ENCODE data around the gene HS6ST1. TPM values are rescaled to one million over a fixed set of nuclear protein-coding genes. Genes with fewer than 3 reads are reported as not detected.

HS6ST1 gene
- total RNA-seq, 1 experiment from 2014 or later: 22.0 TPM

DNA sequence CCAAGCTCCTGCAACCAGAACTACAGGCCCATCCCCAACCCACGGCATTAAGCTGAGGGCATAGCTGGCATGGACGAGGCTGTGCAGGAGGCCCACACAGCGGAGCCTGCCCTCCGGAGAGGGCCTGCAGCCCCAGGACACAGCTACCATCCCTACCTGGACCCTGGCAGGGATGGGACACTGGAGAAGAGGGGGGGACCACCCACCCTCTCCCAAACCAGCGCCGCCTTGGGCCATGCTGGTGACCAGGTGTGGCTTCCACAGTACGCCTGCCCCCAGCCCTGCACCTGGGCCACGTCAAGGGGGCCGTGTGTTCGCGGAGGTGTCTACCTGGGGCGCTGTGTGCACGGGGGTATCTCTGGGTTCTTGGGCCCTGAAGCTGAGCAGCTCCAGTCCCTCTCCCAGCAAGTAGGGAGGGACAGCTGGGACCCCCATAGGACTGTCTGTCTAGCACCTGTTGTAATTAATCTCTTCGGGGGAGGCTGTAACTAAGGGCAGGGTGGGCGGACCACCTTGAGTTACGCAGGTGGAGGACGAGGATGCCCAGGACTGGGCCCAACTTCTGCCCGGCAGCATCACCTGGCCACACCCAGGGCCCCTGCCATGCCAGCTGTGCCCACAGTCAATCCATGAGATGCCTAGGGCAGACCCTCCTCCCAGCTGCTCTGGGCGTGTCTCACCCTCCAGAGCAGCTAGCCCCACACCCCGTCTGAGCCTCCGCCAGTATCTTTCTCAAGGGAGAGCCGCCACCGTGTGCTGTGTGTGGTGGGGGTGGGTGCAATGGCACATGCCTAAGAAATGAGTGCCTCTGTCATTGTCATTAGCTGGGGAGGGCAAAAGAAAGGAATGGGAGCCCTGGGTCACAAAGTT is 18.3 kb downstream of the HS6ST1 start:
- Histone ChIP-seq H3K4me3 (ENCODE audit: low read depth in 2 of 2, low read length in 2 of 2) (no peak overlapping the region), H3K27me3 (ENCODE audit: control insufficient read depth, insufficient read depth, low read length) (no peaks in the 10 kb centered on the region), H3K27ac (ENCODE audit: low read length) (no peak overlapping the region), H3K9me3 (ENCODE audit: control insufficient read depth, insufficient read depth, low read depth, low read length) (no peaks in the 10 kb centered on the region), H3K36me3 (ENCODE audit: control insufficient read depth, insufficient read depth, low read length) (no peaks in the 10 kb centered on the region), H3K4me1 (ENCODE audit: control insufficient read depth, insufficient read depth, low read length) (peaks cover 5% of the 10 kb centered on the region)
- ATAC-seq (no peak), DNase-seq (ENCODE audit: low read depth, low spot score) (no peak)
- intact Hi-C loops (cut with micrococcal nuclease; ENCODE audit: unreplicated experiment) (no loop called here), in situ Hi-C loops (cut with HindIII; ENCODE audit: low pct_unique_long_range_greater_than_20kb, low sequenced_read_pairs) (no loop called here)
- POLR2A ChIA-PET: no interaction called here
- CTCF ChIA-PET: no interaction called here
- TF ChIP-seq, protein P1, sequence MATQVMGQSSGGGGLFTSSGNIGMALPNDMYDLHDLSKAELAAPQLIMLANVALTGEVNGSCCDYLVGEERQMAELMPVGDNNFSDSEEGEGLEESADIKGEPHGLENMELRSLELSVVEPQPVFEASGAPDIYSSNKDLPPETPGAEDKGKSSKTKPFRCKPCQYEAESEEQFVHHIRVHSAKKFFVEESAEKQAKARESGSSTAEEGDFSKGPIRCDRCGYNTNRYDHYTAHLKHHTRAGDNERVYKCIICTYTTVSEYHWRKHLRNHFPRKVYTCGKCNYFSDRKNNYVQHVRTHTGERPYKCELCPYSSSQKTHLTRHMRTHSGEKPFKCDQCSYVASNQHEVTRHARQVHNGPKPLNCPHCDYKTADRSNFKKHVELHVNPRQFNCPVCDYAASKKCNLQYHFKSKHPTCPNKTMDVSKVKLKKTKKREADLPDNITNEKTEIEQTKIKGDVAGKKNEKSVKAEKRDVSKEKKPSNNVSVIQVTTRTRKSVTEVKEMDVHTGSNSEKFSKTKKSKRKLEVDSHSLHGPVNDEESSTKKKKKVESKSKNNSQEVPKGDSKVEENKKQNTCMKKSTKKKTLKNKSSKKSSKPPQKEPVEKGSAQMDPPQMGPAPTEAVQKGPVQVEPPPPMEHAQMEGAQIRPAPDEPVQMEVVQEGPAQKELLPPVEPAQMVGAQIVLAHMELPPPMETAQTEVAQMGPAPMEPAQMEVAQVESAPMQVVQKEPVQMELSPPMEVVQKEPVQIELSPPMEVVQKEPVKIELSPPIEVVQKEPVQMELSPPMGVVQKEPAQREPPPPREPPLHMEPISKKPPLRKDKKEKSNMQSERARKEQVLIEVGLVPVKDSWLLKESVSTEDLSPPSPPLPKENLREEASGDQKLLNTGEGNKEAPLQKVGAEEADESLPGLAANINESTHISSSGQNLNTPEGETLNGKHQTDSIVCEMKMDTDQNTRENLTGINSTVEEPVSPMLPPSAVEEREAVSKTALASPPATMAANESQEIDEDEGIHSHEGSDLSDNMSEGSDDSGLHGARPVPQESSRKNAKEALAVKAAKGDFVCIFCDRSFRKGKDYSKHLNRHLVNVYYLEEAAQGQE (IDR thresholded peaks at IDR 0.05; ENCODE audit: insufficient read depth in 1 of 2, low read depth in 2 of 2, low read length in 1 of 2): no peak
- TF ChIP-seq SIN3A (IDR thresholded peaks at IDR 0.05; ENCODE audit: borderline replicate concordance, insufficient read depth, low read depth, low read length): no peak
- TF ChIP-seq POLR2AphosphoS5 (IDR thresholded peaks at IDR 0.05; ENCODE audit: low read depth, low read length): no peak
- TF ChIP-seq, protein P2, sequence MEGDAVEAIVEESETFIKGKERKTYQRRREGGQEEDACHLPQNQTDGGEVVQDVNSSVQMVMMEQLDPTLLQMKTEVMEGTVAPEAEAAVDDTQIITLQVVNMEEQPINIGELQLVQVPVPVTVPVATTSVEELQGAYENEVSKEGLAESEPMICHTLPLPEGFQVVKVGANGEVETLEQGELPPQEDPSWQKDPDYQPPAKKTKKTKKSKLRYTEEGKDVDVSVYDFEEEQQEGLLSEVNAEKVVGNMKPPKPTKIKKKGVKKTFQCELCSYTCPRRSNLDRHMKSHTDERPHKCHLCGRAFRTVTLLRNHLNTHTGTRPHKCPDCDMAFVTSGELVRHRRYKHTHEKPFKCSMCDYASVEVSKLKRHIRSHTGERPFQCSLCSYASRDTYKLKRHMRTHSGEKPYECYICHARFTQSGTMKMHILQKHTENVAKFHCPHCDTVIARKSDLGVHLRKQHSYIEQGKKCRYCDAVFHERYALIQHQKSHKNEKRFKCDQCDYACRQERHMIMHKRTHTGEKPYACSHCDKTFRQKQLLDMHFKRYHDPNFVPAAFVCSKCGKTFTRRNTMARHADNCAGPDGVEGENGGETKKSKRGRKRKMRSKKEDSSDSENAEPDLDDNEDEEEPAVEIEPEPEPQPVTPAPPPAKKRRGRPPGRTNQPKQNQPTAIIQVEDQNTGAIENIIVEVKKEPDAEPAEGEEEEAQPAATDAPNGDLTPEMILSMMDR (IDR thresholded peaks at IDR 0.05): no peak
- TF ChIP-seq TCF7L2 (IDR thresholded peaks at IDR 0.05; ENCODE audit: low read depth, low read length): no peak
- BruUV-seq (replicated peaks): no TSS peak

DNA sequence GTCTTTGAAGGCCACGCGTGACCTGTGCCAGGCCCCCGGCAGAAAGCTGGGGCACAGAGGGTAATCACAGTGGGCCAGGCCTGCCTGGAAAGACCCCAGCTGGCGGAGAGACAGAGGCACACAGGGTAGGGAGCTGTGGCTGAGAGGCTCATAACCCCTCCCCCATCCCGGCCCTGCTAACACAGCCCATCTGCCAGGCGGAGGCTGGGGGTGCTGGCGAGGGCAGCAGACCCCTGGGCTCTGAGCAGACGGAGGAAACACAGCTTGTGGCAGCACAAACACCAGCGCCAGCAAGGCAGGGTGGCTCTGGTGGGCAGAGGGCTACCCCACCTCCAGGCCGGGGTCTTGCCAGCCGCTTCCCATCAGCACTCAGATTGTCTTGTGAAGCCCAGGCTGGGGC is 19.0 kb downstream of the HS6ST1 start:
- BruUV-seq (replicated peaks): no TSS peak
- Histone ChIP-seq H3K27ac (ENCODE audit: low read length) (no peak overlapping the region), H3K36me3 (ENCODE audit: control insufficient read depth, insufficient read depth, low read length) (no peaks in the 10 kb centered on the region), H3K27me3 (ENCODE audit: control insufficient read depth, insufficient read depth, low read length) (no peaks in the 10 kb centered on the region), H3K4me1 (ENCODE audit: control insufficient read depth, insufficient read depth, low read length) (no peaks in the 10 kb centered on the region; the same call in 1 of the 2 replicates), H3K9me3 (ENCODE audit: control insufficient read depth, insufficient read depth, low read depth, low read length) (no peaks in the 10 kb centered on the region), H3K4me3 (ENCODE audit: low read depth in 2 of 2, low read length in 2 of 2) (no peak overlapping the region)
- TF ChIP-seq, protein P2 (IDR thresholded peaks at IDR 0.05): no peak
- TF ChIP-seq, protein P1 (IDR thresholded peaks at IDR 0.05; ENCODE audit: insufficient read depth in 1 of 2, low read depth in 2 of 2, low read length in 1 of 2): no peak
- no peak for TF ChIP-seq TCF7L2 (IDR thresholded peaks at IDR 0.05; ENCODE audit: low read depth, low read length)
- no peak for TF ChIP-seq SIN3A (IDR thresholded peaks at IDR 0.05; ENCODE audit: borderline replicate concordance, insufficient read depth, low read depth, low read length)
- TF ChIP-seq POLR2AphosphoS5 (IDR thresholded peaks at IDR 0.05; ENCODE audit: low read depth, low read length): no peak
- intact Hi-C loops (cut with micrococcal nuclease; ENCODE audit: unreplicated experiment) (no loop called here), in situ Hi-C loops (cut with HindIII; ENCODE audit: low pct_unique_long_range_greater_than_20kb, low sequenced_read_pairs) (no loop called here)
- DNase-seq (ENCODE audit: low read depth, low spot score): no peak
- ATAC-seq: 0 out of 2 replicates have a peak, but pooled peaks have one; percentile 13
- CTCF ChIA-PET: no interaction called here
- POLR2A ChIA-PET: no interaction called here

Measured in Panc1 (cell line).